Stimulated activated CD8-positive, alpha-beta memory T cell treated with anti-CD3 and anti-CD28 coated beads, Interleukin-12 subunit alpha, Interleukin-12 subunit beta, amount 100 ng/mL, for 4 hours (primary cell): ENCODE data around the gene CDH4.
"Not testable (repeated sequence)": the region's sequence is repeated elsewhere in the genome, so short reads cannot be mapped to it uniquely, and the experiment has no call there.

Source experiments
- DNase-seq: peaks from one replicate; pipeline ENCODE4 v3.0.0-alpha.2; 2020; ENCODE audit warnings: low read depth

The CDH4 gene

DNA sequence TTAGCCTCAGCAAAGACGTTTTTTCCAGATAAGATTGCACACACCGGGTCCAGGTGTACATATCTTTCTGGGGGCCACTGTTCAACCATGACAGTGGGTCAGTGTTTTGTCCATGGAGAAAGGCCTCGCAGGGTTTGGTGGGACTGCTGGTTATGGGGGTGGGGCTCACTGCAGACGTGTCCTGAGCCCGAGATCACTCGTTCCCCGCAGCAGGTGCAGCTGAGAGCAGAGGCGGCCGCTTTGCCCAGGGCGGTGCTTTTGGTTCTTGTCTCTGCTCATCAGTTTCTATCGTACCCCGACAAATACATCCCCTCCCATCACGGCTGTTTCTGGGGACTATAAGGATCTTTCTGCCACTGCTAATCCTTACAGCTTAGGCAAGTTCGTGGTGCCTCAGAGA lies 166.9 kb downstream of the CDH4 start:
- no peak for DNase-seq

DNA sequence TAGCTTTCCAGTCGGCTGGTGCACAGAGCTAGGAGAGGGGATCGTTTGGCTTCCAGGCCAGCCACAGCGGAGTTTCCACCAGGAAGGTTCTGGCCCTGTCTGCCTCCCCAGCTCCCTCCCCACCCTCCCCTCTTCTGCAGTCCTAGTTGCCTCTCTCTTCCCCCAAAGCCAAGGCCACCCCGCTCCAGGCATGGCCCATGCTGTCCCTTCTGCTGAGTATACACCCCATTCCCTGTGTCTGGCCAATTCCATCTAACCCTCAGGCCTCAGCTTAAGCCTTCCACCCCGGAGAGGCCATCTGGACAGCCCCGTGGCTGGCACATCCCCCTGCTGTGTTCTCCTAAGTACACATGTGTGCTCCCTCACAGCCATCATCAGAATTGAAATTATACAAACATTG lies 167.4 kb downstream of the CDH4 start:
- no peak for DNase-seq

DNA sequence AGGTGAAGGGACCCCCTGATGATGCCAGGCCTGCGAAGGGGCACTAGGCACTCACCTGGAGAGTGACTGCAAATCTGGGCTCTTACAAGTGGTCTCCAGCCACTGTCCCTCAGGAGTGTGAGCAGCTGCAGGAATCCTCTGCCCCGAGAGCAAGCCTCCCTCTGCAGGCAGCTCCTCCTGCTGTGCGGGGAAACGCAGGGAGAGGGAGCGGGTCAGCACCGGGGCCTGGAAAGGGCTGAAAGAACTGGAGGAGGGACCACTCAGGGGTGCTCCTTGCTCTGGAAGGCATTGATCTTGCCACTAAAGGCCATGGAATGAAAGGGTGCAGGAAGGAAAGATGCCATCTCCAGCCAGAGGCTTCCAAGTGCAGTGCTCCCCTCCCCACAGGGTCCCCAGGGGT lies 168.0 kb downstream of the CDH4 start:
- no peak for DNase-seq

DNA sequence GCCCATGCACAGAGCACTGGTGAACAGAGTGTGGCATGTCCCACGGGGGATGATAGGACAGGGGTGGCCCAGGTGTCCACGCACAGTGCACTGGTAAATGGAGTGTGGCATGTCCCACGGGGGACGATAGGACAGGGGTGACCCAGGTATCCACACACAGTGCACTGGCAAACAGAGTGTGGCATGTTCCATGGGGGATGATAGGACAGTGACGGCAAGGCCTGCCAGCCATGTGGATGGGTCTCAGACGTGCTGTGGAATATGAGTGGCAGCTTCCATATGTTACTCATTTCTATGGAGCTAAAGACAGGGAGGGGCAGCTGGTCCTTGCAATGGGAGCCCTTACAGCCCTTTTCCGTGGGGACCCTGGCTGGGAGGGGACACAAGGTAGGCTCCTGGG lies 168.7 kb downstream of the CDH4 start:
- DNase-seq = no peak

DNA sequence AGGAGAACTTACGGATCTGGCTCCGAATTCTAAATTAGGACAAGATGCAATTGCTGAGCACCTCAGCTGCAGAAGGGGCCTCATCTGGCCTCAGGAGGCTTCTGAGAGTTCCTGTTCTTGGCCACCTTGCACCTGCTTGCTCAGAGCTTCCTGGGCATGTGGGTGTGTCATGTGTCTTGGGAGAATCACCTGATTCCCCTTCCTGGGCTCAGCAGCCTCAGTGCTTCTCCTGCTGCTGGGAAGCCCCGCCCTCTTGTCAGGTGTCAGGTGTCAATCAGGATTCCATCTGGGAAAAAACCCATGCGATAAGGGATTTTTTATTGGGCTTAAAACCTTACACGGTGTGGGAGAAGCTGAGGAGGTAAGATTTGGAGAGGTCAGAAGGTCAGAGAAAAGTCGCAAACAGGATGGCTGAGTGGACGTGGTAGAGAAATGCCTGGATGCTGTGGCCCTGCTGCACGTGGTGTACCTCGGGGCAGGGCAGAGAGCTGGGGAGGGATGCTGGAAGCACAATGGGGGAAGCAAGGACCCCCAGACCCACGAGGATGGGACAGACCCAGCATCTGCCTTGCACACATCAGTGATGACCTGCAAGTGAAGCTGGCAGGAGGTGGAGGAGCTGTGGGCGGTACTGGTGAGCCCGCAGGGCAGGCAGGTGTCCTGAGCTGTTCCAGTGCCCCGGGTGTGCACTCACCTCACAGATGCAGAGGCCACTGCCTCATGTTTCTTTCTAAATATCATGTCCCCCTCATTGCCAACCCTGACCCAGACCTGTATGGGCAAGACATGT lies 170.8 kb downstream of the CDH4 start:
- DNase-seq = no peak

DNA sequence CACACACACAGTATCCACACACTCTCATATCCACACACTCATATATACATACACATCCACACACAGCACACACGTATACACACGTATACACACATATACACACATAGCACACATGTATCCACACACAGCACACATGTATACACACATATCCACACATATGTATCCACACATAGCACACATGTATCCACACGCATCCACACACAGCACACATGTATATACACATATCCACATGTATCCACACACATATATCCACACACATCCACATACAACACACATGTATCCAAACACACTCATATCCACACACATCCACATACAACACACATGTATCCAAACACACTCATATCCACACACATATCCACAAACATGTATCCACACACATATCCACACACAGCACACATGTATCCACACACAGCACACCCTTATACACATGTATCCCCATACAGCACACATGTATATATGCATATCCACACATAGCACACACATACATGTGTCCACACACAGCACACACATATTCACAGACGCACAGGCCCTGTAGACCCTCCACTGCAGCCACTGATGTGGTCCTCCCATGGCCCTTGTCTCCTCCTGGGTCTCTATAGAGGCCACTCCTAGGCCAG lies 172.1 kb downstream of the CDH4 start:
- DNase-seq = no peak

DNA sequence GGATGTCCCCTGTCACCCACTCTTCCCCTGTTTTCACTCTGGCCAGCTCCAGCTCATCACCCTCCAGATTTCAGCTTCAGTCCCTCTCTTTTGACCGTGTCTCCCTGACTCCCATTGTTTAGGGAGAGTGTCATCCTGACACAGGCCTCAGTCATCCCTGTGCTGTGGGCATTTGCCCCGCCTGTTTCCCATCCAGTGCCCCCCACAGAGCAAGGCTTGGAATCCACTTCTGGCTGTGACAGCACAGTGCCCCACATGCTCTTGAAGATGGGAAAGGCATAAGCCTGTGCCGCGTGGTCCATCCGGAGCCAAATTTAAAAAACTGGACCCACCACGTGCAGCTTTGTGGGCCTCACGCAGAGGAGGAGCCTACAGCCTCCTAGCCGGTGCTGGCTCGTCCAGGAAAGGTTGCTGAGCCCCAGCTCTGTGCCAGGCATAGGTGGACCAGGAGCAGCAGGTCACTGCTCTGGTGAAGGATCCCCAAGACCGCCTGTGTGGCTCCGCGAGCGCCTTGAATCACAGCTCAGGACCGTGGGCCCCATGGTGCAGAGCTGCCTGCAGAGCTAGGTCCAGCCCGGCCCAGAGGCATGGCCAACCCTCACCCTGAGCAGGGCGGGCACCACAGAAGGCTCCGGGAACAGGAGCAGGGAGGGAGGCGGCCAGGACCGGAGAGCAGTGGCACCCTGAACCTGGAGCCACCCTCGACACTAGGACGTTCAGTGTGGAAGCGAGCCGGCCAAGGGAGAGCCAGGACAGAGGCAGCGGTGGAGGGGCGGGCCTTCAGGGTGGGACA lies 172.8 kb downstream of the CDH4 start:
- no peak for DNase-seq

DNA sequence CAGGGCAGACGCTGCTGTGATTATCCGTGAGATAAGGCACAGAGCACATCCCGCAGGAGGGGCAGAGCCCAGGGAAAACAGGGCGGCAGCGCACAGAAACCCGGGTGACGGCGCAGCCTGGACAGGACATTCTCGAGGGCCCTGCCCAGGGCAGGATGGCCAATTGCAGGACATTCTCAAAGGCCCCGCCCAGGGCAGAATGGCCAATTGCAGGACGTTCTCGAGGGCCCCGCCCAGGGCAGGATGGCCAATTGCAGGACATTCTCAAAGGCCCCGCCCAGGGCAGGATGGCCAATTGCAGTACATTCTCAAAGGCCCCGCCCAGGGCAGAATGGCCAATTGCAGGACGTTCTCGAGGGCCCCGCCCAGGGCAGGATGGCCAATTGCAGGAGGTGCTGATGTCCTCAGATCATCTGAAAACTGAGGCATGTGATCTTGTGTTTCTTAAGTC lies 173.5 kb downstream of the CDH4 start:
- not testable (repeated sequence) for DNase-seq

DNA sequence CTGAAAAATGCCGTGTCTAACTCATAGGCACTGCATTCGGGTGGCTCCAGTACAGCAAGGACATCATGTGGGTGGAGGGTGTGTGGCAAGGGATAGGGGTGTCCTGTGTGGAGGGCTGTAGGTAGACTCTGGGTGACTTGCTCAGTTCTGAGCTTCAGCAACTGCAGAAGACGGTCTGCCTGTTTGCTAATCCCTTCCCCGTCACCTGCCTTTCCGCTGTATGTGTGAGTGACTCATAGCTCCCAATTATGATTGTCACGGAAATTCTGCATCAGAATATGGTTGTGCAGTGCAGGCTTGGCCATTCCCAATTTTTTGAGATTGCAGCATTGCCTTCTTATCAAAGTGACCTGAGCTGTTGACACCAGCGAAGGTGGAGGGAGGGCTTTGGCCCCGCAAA lies 174.3 kb downstream of the CDH4 start:
- DNase-seq = no peak

DNA sequence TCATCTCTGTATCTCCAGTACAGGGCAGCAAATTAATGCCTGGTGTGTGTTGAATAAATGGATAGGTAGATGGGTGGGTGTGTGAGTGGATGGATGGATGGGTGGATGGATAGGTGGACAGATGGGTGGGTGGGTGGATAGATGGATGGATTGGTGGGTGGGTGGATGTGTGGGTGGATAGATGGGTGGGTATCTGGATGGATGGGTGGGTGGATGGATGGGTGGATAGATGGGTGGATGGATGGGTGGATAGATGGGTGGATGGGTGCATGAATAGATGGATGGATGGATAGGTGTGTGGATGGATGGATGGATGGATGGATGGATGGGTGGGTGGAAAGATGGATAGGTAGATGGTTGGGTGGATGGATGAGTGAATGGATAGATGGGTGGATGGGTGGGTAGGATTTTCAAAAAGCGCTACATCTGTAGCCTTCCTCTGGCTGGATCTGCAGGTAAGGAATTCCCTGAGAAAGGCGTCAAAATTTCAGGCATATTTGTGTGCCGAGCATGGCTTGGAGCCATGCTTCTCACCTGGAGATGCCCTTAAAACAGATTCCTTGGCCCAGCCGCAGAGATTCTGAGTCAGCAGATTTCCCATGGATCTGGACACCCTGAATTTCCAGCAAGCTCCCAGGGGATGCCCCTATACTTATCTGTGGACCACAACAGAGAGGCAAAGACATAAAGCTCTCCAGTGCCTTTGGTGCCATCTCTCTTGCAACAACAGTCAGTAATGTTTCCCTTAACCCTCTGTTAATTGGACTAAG lies 177.6 kb downstream of the CDH4 start:
- no peak for DNase-seq

DNA sequence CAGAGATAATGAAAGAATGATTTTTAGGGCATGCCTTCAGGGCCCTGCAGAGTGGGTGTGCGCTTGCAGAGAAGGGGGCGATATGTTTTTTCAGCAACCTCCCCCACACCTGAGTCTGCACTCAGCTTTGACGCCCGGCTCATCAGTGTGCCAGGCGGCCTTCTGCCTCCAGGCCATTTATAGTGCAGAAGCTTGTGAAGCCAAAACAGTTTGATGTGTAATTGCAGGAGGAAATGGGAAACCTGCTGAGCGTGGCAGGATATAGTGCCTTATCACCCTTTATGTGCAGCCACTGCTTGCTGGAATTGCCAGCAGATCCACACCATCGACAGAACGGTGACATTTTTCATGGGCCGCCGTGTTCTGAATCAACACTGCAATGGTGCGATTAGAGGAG lies 178.2 kb downstream of the CDH4 start:
- no peak for DNase-seq

DNA sequence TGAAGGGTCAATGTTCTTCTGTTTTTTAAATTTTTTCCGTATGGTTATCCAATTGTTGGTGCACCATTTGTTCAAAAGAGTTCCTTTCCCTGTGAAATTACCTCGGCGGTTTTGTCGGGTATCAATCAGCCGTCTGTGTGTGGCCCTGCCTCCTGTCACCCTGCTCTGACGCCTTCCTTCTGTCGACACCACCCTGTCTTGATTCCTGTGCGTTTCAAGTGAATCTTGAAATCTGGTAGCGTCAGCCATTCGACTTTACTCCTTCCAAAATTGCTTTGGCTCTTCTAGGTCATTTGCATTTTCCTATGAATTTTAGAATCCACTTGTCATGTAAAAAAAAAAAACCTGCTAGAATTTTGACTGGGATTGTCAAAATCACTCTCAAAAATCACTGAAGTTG lies 181.1 kb downstream of the CDH4 start:
- DNase-seq = no peak

DNA sequence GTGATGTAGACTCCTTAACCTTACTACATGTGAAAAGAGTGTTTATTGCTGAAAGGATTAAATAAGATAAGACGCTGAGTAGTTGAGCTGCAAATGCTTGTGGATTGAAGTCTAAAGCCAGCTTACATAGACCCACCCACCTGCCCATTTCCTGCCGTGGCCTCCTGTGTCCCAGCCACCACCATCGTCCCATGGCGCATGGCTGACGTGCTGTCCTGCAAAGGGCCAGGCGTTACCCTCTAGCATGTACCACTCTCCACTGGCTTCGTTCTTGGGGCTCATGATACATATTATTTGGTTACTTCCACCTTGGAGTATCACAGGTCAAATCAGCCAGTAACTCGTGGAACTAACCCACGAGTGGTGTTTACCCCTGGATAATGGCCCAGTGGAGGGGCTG lies 181.8 kb downstream of the CDH4 start:
- no peak for DNase-seq

DNA sequence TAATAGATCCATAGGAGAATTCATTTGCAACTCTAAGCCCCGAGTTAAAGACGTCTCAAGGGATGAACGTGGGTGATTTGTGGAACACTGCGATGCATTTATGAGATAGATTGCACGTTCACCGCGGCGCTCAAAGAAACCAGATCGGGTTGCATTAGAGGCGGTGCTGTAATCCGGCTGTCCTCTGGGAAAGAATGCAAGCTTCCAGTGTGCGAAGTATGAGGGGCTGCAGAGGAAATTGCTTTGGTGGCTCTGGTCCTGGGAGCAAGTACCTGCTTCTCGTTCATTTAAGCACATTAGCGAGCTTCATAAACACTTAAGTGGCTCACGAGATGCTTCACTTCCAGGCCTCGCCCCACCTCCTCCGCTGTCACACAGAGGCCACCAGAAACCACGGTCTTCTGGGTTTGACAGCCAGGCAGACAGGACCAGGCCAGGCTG lies 182.3 kb downstream of the CDH4 start:
- DNase-seq = no peak

DNA sequence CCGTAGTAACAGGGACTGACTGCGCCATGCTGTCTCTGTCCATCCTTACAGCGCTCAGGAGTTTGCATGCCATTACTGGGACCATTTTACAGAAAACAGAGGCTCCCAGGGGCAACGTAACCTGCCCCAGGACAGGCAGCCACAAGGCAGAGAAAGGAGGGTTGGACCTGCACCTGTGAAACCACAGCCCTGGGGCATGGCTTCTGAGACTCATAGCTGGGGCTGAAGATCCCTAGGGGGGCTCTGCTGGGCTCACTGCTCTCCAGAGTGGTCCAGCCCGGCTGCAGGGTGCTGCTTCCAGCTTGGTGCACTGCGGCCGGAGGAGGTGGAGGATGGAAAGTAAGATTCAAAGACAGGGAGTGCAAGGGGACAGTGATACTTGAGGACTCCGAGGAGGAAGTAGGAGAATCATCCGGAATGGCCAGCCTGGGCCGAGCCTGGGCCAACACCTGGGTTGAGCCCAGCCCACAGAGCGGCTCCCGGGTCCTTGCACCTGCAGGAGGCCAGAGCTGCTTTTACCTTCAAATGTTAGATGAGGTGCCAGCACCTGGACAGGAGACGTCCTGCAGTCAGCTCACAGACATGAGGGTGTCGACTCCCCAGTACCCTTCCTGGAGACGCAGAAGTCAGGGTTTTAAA lies 183.2 kb downstream of the CDH4 start:
- DNase-seq = no peak

DNA sequence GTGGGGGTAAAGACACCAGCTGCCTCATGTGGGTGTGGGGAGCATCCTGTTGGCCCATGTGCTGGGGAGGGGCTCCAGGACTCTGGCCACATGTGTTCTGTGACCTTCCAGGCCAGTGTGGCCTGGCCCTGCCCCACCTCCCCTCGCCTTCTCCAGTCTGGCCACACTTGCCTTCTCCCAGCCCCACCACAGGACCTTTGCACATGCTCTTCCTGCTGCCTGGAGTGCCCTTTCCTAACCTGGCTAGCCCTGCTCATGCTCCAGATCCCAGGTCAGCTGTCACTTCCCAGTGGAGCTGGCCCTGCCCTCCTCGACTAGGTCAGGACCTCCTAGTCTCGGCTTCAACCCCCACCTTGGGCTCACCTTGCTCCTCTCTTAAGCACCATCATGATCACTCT lies 183.8 kb downstream of the CDH4 start:
- DNase-seq = no peak

DNA sequence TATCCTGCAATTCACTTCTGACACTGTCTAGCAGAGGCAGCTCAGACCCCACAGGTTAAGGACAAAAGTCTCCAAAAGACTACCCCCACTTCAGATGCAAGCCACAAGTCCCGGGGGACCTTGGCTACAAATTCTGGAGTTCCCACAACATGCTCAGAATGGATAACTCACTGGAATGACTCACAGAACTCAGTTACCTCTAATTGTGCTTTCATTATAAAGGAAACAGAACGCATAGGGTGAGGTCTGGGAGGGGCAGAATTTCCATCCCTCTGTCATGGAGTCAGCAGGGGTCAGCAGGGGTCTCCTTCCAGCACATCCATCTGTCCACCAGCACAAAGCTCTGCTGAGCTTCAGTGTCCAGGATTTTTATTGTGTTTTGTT lies 184.2 kb downstream of the CDH4 start:
- no peak for DNase-seq

DNA sequence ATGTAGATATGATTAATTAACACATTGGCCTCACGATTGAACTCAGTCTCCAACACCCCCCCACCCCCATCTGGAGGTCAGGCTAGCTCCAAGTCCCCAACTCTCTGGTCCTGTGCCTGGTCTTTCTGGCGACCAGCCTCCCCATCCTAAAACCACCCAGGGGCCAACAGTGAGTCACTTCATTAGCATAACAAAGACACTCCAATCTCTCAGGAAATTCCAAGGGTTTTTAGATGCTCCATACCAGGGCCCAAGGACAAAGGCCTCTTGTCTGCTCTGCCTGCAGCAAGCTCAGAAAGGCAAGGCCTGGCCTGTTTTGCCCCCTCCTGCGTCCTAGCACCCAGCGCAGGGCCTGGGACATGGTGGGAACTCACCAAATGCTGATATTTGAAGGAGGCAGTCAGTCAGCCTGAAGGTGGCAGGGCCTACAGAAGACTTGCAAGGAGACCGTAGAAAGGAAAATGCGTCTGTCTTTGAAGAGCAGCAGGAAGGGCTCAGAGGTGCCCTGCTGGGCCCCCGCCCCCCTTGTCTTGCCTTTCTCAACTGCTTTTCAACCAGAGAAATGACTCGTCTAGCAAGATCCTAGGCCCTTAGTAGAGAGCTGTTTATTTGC lies 184.7 kb downstream of the CDH4 start:
- no peak for DNase-seq

DNA sequence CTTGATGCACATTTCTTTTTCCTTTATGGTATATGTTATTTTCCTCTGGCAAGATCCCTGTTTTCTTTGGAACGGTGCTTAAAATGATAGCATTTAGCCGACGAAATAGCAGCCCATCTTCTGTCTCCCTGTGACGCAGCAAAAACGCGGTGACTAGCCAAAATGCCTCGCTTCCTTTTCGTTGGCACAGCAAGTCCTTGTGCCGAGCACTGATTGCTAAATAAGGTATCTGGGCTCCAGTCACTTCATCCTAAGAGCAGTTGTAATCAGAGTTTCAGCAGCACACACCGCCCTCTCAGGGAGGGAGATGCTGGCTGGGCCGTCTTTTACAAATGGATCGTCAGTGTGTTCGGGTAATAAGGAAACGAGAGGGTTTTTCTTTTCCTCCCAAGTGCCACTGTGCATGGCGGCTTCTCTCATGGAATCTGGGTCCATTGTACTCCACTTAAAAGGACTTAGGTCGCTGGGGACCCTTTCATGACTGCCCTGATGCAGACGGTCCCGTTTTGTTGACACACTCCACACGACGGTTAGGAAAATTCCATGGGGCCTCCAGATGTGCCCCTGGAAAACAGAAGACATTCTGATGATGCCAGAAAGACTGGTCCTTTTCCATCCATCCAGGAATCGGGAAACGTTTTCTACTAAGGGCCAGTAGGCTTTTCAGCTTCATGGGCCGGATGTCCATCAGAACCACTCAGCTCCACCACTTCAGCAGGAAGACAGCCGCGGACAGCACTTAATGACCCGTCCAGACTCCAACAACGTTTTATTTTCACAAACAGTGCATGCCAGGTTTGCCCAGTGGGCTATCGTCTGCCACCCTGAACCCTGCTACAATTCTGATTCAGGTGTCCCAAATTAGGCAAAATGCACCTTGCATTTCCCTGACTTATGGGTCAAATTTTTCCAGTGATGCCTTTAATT lies 185.5 kb downstream of the CDH4 start:
- DNase-seq = no peak

DNA sequence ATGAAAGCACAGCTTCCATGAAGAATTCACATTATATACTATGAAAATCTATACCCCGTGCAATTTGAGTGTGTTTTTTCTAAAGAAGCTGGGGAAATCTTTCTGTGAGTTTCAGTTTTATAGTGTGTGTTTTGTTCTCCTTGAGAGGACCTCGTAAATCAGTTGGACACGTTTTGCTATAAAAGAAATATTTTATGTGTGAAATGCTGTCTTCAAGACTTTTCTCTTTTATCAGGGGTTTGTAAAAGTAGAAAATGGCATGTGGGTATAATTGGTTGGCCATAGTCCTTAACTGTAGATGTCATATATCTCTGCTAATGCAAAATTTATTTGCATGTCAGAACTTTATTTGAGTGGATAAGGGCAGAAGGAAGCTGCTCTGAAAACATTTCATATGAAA lies 186.2 kb downstream of the CDH4 start:
- DNase-seq = no peak
